SK-MEL-5 (cell line): ENCODE measurements around the gene IQGAP2. TPM values are rescaled to one million over a fixed set of nuclear protein-coding genes. Genes with fewer than 3 reads are reported as not detected.
A peak's percentile ranks its signal among the peaks of the same experiment; 100 is the strongest.
"Not testable (repeated sequence)": the region's sequence is repeated elsewhere in the genome, so short reads cannot be mapped to it uniquely, and the experiment has no call there.

Experiments used
- DNase-seq: peaks from one replicate; pipeline ENCODE4 v3.0.0-alpha.2; 2016; ENCODE audit warnings: low read depth, low spot score
- in situ Hi-C: cut with HindIII; loops from 2 replicates; pipeline ENCODE4 v1.10.0; 2016; ENCODE audit warnings: low sequenced_read_pairs, high pct_unique_total_duplicates, low pct_unique_long_range_greater_than_20kb
- total RNA-seq: library from RNA; depleted of rRNA; stranded (reverse); fragments of >200 nt; shearing (Covaris generic); gene quantifications from 2 replicates; pipeline ENCODE4 v1.2.3, GENCODE V29; 2014

Gene IQGAP2
- total RNA-seq, 1 experiment from 2014 or later = 0.95 TPM

DNA sequence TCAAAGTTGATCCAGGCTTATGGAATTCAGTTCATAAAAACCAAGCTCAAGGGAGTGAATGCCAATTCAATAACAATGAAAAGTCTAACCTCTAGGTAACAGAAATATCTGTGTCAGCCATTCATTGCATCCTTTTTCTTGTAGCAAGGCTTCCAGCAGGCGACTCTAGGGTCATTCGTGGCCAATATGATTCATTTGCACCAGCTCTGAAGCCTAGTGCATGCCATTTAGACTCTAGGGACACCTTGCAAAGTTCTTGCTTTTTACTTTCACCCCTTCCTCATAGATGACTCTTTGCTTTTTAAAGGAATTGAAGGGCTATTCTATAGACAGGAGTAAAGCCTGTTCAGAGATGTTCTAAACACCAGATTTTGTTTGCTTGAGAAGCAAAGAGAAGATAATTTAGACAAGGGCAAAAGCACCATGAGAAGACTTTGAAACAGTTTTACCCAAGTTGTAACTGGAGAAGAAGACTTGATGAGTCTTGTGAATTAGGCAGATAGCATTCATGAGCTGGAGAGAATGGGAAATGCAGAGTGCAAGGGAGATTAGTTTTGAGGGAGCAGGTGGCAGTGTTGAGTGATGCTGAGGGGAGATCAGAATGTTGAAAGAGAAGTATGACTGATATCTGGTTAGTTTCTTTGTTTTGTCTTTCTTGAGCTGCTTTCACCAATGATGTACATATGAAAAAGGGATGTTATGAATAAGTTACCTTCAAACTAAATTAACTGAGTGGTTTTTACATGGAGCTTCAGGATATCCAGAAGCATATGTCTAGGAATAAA lies 125.7 kb downstream of the IQGAP2 start:
- no peak for DNase-seq
- in situ Hi-C loops = no loop called here

DNA sequence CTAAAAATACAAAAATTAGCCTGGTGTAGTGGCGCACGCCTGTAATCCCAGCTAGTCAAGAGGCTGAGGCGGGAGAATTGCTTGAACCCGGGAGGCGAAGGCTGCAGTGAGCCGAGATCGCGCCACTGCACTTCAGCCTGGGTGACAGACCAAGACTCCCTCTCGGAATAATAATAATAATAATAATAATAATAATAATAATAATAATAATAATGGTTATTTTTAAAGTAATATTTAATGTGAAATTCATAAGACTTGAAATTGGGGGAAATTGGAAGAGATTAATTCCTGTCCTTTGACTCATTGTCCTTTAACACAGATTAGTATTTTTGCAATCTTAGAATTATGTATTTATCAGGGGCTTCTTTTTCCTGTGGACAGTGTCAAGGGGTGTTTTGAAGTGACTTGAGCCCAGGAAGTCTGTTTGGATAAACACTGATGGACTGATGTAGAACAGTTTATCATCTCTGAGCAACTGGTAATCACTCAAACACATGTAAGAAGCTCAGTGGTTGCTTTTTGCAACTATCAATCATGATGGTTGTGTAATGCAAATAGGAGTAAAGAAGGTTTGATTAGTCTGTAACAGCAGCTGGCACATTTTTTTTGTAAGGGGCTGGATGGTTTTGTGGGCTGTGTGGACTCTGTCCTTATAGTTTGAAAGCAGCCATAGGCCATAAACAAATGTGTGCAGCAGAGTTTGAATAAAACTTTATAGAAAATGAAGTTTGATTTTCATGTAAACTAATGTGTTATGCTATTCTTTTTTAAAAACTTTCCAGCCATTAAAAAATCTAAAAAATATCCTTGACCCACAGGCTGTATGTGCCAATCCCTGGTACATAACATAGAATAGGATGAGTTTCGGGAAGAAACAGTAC lies 126.6 kb downstream of the IQGAP2 start:
- in situ Hi-C loops = no loop called here

DNA sequence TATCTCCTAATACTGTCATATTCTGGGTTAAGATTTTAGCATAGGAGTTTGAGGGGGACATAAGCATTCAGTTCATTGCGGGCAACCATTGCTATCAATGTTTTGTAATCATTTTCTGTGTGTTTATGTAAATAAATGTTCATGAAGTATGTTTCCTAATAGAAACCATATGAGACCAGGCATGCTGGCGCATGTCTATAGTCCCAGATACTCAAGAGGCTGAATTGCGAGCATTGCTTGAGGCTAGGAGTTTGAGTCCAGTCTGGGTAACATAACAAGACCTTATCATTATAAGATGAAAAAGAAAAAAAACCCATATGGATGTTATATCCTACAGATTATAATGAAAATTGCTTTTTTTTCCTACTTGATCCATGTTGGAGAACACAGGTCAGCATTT lies 129.0 kb downstream of the IQGAP2 start:
- no peak for DNase-seq
- in situ Hi-C loops = no loop called here

More for the DNA sequence above, 126.6 kb downstream of the IQGAP2 start:
- no peak for DNase-seq

DNA sequence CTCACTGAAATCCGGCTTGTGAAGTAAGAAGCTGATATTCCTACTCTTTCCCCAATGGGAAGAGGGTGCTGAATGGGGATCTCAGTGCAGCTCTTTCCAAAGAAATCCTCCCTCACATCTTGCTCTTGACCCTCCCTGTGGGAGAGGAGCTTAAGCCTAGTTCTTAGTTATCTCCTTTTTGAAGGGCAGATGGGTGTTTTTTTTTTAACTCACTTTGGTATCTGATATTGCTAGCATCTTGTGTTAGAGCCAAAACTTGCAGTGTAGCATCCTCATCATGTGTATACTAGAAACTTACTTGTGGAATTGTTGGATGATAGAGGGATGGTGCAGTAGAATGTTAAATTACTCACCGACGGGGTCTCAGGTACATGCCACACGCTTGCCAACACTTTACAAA lies 129.9 kb downstream of the IQGAP2 start:
- DNase-seq = no peak
- in situ Hi-C loops = no loop called here

DNA sequence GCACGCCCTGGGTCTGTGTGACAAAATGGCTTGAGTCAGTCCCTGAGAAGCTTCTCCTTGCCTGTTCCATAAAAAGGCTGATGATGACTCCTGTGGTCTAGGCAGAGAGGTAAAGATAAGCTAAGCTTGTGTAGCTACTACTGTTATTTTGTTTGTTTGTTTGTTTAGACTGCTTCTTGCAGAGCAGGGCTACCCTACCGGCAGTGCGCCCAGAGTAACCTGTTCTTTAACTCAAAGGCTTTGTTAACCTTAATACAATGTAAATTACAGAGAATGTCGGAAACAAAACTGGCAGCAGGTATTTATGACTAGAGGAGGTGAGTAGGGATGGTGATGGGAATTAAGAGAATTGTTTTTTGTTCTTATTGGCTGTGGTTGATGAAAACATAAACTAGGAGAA lies 132.5 kb downstream of the IQGAP2 start:
- DNase-seq = no peak
- in situ Hi-C loops = no loop called here

DNA sequence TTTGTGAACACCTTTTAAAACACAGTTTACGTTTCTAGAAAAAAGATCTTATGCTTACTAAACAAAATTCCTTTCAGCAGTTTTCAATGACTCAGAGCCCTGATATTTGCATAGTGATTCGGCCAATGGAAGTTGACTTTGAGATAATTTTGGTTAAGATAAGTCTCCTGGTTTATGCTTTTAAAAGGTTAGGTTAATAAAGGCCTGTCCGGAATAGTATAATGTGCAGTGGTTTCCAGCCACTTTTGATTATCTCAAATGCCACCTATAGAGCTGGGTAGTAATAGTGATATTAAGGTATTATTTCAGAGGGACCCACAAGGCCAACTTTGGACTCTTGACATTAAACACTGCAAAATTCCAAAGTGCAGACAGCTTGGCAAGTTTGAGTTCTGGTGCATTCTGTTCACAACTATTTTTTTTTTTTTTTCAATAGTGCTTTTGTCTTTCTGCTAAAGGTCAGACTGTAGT lies 134.0 kb downstream of the IQGAP2 start:
- in situ Hi-C loops = no loop called here
- no peak for DNase-seq

DNA sequence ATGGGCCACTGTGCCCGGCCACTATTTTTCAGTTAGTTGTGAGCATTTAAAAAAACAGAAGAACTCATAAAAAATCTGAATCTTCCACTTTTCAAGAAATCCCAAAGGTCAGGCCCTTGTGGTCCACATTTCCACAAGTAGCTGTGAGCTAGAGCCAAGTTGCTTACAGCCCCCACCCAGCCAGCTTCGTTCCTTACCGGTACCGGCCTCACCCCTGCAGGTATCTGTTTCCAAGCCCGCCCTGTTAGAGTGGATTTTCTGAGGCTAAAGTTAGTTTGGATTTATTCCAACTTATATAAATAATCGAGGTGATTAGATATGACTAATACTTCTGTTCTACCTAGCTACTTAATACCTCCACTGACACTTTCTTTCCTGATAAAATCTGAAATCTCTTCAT lies 139.2 kb downstream of the IQGAP2 start:
- in situ Hi-C loops = no loop called here
- no peak for DNase-seq

DNA sequence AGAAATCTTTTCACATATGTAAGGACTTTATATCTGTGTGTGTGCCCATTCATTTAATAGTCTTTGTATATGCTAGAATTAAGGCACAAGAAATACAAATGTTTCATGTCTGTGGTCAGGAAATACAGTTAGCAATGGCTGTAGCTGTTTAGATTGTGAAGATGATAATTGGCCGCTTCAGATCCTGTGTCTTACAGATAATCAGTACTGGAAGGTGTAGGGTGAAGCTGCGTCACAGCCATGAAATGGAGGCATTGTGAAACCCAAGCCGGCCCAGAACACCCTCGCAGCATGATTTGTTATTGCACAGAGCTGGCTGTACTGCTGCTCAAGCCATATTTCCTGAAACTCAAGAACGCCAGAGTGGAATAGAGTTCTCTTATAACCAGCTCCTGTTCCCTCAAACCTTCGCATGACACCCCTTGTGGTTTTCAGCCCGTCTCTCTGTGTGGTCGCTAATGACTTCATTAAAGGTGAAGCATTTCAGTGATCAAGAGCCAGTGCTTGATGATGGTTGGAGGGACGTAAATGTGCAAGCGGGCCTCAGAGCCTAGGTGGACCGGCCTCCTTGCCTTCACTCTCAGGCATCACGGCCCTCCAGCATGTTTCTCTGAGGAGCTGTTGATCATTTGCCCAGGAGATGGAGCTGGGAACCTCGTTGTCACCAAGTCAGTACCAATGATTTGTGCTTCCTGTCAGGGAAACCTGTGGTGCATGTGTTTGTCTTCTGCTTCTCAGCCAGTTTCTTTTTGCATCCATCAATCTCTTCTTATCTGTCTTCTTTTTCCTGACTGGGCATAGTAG lies 140.0 kb downstream of the IQGAP2 start:
- no peak for DNase-seq
- in situ Hi-C loops = no loop called here

DNA sequence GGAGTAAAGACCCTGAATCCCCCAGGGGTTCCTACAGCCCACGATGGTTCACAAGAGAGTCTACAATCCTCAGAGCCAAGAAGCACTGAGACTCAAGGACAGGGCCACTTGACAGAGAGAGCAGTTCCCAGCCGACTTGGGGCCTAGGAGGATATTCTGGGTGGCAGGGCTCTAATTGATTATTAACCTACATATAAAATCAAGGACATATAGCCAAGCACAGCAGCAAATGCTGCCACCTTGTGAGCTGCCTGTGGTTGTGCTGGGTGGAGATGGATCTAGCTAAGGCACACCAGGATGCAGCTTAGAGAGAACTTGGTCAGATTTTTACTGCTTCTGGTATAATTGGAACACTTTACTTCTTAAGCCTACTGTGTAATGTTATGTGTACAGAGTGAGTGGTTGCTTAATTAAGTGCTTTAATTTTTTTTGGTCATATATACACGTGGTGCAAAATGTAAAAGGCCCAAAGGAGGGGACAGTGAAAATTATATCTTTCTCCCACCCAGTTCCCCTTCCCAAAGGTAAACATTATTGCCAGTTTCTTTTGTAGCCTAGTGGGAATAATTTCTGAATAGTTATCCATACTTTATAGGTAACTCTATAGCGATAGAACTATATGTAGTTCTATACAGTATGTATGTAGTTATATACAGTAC lies 141.3 kb downstream of the IQGAP2 start:
- in situ Hi-C loops = no loop called here
- DNase-seq = peak; percentile 38

DNA sequence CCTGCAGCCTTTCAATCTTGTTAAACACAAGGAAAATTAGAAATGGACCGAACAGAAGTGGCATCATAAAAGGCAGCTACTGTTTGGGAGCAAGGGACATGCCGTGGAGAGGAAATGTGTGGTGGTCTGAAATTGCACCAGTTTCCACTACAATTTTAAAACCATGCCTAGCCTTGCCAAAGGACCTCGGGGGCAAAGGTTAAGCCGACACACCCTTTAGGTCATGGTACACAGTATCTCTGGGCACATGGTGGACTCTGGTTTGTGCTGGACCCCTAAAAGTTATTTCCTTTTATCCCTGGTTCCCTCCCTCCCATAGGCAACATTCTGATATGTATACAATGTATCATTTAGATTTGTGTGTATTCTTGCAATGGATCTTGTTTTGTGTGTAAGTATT lies 142.1 kb downstream of the IQGAP2 start:
- DNase-seq = no peak
- in situ Hi-C loops = no loop called here

DNA sequence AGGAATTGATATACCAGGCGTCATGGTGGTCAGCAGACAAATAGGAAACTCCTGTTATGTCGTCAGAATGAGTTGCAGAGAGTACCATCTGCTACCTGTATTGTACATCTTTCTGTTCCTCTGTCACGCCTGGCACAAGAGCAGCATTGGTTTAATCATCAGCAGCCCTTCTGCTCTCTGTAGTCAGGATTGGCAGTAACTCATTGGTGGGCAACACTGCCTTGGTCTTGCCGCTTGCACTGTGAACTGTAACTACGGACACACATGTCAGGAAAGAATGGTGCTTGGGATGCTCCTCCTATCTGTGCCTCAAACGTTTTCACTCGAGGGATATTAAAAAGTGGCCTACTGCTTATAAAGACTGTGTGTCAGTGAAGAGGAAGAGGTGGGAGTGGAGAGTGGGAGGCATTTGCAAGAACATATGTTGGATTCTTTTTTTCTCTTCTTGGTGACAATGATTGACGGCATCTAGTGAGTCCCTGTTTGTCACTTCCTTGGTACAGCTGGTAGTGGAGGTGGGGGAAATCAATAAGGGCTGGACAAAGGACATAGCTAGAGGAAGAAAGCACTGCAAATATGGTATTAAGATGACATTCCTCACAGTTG lies 143.5 kb downstream of the IQGAP2 start:
- in situ Hi-C loops = no loop called here
- DNase-seq = no peak

DNA sequence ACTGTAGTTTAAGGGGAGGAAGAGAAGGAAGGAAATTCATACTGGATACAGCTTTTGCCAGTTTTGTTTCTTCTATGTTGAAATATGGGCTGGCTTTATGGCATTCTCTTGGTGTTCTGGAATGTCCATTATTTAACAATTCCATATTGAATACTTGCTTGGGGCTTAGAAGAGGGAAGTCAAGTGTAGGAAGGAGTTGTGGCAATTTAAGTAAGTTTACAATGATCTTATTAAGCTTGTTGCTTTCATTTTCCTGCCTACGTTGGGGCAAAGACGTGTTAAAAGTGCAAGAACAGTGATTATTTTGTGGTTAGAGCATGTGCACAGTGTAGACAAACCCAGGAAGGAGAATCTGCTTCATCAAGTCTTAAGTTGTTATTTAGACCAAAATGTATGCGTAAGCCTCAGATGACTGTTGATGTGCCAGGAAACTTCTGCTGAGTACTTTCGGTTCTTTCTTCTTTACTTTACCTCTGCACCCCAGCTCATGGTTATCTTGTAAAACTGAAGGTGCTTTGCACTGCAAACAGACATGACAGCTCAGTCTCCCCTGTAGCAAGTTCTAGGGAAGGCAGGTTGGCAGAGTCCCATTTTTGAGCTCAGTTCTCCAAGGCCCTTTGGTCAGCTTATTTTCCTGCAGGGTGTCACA lies 144.3 kb downstream of the IQGAP2 start:
- DNase-seq = no peak
- in situ Hi-C loops = no loop called here

DNA sequence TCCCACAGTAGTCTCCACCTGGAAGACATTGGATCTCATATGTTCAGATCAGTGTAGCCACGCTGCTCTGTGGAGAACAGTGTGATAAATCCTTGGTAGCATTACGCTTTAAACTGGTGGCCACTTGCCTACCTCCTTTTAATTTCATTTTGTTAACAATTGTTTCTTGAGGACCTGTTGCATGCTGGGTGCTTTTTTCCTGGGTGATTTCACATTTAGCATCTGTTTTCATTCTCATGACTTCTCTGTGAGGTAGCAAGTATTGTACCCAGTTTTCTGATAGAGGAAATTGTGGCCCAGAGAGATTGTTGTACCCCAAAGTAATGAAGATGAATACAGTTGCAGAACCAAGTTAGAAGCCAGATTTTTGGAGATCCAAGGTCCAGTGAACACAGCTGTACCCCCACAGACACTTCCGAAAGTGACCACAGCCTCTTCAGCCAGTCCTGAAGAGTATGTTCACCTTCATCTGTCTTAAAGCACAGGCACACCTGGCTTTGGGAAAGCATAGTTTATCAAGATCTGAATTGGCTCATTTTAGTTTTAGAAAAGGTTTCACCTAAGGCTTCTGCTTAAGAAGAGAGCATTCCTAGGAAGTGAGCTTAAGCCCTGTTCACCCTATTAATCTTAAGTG lies 144.9 kb downstream of the IQGAP2 start:
- in situ Hi-C loops = no loop called here
- DNase-seq = no peak

DNA sequence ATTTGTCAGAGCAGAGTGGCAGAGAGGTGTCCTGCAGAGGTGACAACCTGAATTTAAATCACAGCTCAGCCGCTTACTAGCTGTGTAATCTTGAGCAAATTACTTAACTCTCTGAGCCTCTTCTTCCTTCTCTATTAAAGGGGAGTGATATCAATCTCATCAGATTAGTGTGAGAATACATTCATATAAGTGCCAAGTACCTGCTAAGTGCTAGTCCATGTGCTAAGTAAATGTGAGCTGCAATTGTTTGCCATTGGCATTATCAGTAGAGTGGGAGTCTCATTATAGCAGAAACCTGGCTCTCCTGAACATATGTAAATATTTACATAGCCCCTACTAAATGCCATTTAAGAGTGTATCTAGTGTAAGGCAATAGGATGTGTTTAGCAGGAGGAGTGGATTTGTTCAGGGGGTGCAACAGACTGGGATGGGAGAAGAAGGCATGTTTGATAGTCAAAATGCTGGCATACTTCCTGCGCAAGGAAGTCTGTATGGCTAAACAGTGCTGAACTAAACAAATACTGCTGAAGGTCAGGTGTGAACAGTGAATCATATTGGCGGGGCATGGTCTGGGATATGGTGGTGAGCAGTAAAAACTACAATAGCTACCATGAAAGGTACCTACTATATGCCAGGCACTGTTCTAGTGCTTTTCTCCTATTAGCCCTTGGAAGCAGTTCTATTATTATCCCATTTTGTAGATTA lies 145.6 kb downstream of the IQGAP2 start:
- in situ Hi-C loops = no loop called here
- DNase-seq = no peak

DNA sequence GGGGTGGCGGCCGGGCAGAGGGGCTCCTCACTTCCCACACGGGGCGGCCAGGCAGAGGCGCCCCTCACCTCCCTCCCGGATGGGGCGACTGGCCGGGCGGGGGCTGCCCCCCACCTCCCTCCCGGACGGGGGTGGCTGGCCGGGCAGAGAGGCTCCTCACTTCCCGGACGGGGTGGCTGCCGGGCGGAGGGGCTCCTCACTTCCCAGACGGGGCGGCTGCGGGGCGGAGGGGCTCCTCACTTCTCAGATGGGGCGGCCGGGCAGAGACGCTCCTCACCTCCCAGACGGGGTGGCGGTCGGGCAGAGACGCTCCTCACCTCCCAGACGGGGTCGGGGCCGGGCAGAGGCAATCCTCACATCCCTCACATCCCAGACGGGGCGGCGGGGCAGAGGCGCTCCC lies 147.8 kb downstream of the IQGAP2 start:
- in situ Hi-C loops = not testable (repeated sequence)

DNA sequence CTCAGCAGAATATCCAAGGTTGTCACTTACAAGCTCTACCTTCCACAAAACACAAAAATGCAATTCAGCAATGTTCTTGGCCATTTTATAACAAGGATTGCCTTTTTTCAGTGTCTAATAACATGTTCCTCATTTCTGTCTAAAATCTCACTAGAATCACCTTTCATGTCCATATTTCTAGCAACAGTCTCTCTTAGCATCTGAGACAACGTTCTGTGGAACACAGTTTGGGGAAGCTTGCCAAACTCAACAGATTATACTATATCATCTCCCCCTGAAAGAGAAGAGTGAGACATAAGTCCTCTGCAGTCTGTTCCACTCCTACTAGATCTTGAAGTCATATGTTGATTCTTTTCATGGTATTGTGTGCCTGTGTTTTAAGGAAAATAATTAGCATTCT lies 149.5 kb downstream of the IQGAP2 start:
- in situ Hi-C loops = no loop called here
- DNase-seq = no peak

More for the DNA sequence above, 147.8 kb downstream of the IQGAP2 start:
- DNase-seq = not testable (repeated sequence)
